Measurements from ENCODE around the gene SLAMF1. TPM values are rescaled to one million over a fixed set of nuclear protein-coding genes. Genes with fewer than 3 reads are reported as not detected.
A peak's percentile ranks its signal among the peaks of the same experiment; 100 is the strongest.

Gene SLAMF1
- total and polyA plus RNA-seq, 9 of the 15 experiments (the other 6 are each of a cell fraction or from before 2014, with no cell fraction given), result 0.04 to 0.17 (median 0.11) TPM; not detected in 4

GRCh38 chr1:160665330-160666078, 18.7 kb upstream of the SLAMF1 start (continued):
- TF ChIP-seq ZNF609 (CRISPR knock-in tag; IDR thresholded peaks at IDR 0.05; ENCODE audit: borderline replicate concordance) (no peak), MBD1 (CRISPR knock-in tag; IDR thresholded peaks at IDR 0.05) (no peak), THRA (IDR thresholded peaks at IDR 0.05) (no peak), CBX8 (IDR thresholded peaks at IDR 0.05; ENCODE audit: borderline replicate concordance, extremely low read depth, low read depth, low read length, poor library complexity, severe bottlenecking) (no peak), ZNF197 (CRISPR knock-in tag; IDR thresholded peaks at IDR 0.05; ENCODE audit: low read depth) (0 out of 2 replicates have a peak, but pooled peaks have one; percentile 43), ZNF592 (IDR thresholded peaks at IDR 0.05) (peak; percentile 80), EHMT2 (IDR thresholded peaks at IDR 0.05) (peak; percentile 84)
